KOPT-K1 (cell line): Measurements from ENCODE around the gene MYL3.
"Not testable (repeated sequence)": the region's sequence is repeated elsewhere in the genome, so short reads cannot be mapped to it uniquely, and the experiment has no call there.

Experiments used
- H3K27ac ChIP-seq: fragments of 200-600 bp; sonication (generic); 2 replicates; pipeline ENCODE4 v1.5.1; 2016; ENCODE audit warnings: antibody characterized with exemption, mild to moderate bottlenecking, low read depth, low read length; ENCODE audit not compliant: poor library complexity, severe bottlenecking
- H3K36me3 ChIP-seq: fragments of 200-600 bp; sonication (generic); 2 replicates; pipeline ENCODE4 v1.5.1; 2017; ENCODE audit warnings: antibody characterized with exemption, mild to moderate bottlenecking, low read length, moderate library complexity; ENCODE audit not compliant: insufficient read depth
- H3K9me3 ChIP-seq: fragments of 200-600 bp; sonication (generic); 2 replicates; pipeline ENCODE4 v1.5.1; 2017; ENCODE audit warnings: antibody characterized with exemption, low read length, mild to moderate bottlenecking; ENCODE audit not compliant: insufficient read depth, poor library complexity, severe bottlenecking

MYL3 gene

DNA sequence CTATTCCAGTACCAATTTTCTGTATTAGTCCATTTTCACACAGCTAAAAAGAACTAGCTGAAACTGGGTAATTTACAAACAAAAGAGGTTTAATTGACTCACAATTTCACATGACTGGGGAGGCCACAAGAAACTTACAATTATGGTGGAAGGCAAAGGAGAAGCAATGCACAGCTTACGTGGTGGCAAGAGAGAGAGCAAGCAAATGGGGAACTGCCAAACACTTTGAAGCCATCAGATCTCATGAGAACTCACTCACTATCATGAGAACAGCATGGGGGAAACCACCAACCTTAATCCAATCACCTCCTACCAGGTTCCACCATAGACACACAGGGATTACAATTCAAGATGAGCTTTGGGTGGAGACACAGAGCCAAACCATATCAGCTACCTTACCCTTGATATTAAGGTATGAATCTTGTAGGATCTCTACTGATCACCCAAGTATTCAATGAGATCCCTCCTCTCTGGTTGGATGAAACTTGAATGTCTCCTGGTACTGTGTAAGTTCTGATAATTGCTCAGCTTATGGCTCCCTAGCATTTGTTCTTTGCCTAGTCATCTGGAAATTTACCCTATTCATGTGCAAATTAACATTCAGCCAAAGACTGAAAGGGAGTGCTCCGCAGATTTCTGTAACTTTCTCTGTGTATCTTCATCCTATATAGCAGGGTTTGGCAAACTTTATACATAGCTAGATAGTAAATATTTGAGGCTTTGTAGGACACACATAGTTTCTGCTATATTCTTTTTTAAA is 38.9 kb downstream of the MYL3 start:
- peaks cover 41% of the 10 kb centered on the region for H3K9me3 ChIP-seq
- no peaks in the 10 kb centered on the region for H3K36me3 ChIP-seq
- no peak overlapping the region for H3K27ac ChIP-seq

DNA sequence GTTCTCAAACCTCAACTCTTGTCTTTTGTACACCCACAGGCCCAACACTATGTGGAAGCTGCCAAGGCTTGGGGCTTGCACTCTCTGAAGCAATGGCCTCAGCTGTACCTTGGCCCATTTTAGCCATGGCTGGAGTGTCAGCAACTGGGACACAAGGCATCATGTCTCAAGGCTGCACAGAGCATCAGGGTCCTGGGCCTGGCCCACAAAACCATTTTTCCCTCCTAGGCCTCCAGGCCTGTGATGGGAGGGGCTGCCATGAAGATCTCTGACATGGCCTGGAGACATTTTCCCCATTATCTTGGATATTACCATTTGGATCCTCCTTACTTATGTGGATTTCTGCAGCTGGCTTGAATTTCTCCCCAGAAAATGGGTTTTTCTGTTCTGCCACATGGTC is 39.9 kb downstream of the MYL3 start:
- not testable (repeated sequence) for H3K36me3 ChIP-seq, H3K27ac ChIP-seq
- peaks cover 34% of the 10 kb centered on the region for H3K9me3 ChIP-seq

DNA sequence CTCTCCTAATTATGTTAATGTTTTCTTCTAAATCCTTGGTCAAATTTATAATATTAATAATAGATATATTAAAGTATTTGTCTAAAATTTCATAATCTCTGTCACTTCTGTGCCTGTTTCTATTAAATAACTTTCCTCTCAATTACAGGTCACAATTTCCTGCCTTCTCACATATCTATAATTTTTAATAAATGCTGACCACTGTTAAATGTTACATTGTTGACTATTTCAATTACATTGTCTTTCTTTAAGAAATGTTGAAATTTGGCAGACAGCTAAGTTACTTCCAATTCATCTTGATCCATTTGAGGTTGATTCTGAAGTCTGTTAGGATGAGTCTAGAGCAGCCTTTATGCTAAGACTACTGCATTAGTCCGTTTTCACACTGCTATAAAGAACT is 41.7 kb downstream of the MYL3 start:
- Histone ChIP-seq H3K9me3 (peaks cover 34% of the 10 kb centered on the region), H3K36me3 (no peaks in the 10 kb centered on the region), H3K27ac (no peak overlapping the region)

DNA sequence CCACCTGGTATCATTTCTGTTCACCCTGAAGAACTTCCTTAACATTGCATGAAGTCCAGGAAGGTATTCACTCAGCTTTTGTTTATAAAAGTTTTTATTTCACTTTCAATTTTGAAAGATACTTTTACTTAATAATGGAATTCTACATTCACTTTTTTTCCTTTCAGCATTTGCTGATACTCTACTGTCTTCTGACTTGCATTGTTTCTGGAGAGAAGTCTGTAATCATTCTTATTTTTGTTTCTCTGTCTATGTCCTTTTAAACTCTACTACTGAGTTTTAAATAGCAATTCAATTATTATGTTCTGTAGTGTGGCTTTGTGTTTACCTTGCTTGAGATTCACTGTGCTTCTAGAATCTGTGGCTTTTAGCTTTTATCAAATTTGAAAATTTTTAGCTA is 42.4 kb downstream of the MYL3 start:
- no peaks in the 10 kb centered on the region for H3K36me3 ChIP-seq
- no peak overlapping the region for H3K27ac ChIP-seq
- peaks cover 34% of the 10 kb centered on the region for H3K9me3 ChIP-seq

DNA sequence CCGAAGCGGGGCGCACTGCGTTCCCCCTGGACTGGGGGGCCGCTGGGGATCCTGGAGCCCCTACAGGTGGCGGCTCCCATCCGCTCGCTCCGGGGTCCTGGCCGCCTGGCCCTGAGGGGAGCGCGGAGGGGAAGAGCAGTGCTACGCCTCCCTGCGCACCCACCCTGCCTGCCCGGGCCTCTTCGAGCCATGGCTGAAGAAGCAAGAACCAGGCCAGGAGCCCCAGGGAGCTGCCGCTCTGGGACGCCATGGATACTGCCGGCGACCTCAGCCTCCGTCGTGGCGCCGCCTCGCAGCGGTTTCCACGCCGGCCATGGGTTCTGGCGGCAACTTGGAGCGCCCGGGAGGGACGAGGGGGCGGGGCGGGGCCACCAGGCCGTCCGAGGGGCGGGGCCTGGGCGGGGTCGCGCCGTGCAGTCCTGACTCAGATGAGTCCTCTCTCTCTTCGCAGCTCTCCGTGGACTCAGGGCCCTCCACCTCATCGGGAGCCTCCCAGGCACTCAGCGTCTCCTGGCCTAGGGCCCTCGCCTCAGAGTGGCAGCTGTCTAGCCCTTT is 50.9 kb downstream of the MYL3 start:
- H3K9me3 ChIP-seq: no peaks in the 10 kb centered on the region
- H3K36me3 ChIP-seq: no peaks in the 10 kb centered on the region
- no peak overlapping the region for H3K27ac ChIP-seq

DNA sequence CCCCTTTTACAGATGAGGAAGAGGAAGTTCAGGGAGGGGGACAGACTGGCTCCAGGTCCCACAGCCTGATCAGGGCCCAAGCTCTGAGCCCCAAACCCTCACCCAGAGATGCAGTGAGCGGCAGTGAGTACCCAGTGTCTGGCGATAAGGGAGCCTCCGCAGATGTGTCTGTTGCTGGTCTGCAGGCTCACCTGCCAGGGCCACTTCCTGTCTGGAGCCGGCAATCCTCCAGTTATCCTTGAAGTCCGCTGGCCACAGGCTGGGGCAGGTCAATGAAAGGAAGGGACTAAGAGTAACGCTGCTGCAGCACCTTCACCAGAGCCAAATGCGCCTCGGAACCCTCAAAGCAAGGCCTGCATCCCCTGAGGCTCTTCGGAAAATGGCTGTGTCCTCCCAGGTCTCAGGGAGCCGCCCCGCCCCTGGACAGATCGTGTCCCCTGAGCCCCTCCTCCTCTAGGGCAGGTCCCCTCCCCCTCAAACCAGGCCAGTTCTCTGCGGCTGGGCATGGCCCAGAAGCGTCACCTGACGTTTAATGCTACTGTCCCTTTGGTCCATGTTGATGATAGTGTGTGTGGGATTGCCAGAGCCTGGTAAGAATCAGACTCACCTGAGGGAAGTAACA is 51.5 kb downstream of the MYL3 start:
- H3K36me3 ChIP-seq: no peaks in the 10 kb centered on the region
- H3K27ac ChIP-seq: no peak overlapping the region
- no peaks in the 10 kb centered on the region for H3K9me3 ChIP-seq

DNA sequence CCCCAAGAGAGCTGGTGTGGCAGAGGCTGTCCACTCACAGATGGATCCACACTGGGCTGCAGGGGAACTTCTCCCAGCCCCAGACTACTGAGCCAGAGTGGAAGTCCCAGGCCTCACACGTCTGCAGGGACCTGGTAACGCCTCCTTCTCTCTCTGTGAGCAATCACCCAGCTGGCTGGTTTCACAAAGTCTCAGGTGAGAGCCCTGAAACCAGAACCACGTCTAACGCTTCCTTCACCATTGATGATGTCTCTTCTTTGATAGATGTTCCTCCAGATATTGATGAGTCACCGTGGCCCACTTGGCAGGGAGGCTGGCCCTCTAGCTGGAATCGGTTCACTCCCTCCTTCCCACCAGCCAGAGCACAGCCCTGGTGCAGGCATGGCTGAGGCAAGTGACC is 54.5 kb downstream of the MYL3 start:
- H3K9me3 ChIP-seq, H3K27ac ChIP-seq, H3K36me3 ChIP-seq: not testable (repeated sequence)
